PC-3 (cell line): ENCODE measurements around the gene MGAT5. TPM values are rescaled to one million over a fixed set of nuclear protein-coding genes. Genes with fewer than 3 reads are reported as not detected.

Experiments
- ATAC-seq: fragments of 200-7000 bp; cut with Tn5 transposase; 2 replicates; pipeline ENCODE4 v1.9.1; 2020; ENCODE audit warnings: mild to moderate bottlenecking, moderate library complexity
- BruUV-seq: library from RNA; stranded (reverse); fragments of 400-500 nt; replicated peaks from 2 replicates; lab custom pipeline; 2021; lab: Mats Ljungman, UMichigan
- CTCF ChIA-PET: fragments of 300-600 bp; sonication (Branson Sonifier 250); formaldehyde crosslinking; loops from one replicate; lab custom pipeline; 2022; ENCODE audit warnings: antibody characterized with exemption; lab: Charles Lee
- POLR2A ChIA-PET: fragments of 300-600 bp; sonication (Branson Sonifier 250); formaldehyde crosslinking; loops from one replicate; lab custom pipeline; 2022; ENCODE audit warnings: antibody characterized with exemption; ENCODE audit not compliant: unreplicated experiment; lab: Charles Lee
- DNase-seq: peaks from one replicate; pipeline ENCODE4 v3.0.0-alpha.2; 2015
- H2AFZ ChIP-seq: fragments of 300-600 bp; sonication (generic); 2 replicates; pipeline ENCODE4 v1.6.0; 2016; ENCODE audit warnings: antibody characterized with exemption, low read length
- H3F3A ChIP-seq: fragments of 300-600 bp; sonication (generic); one replicate; pipeline ENCODE4 v1.6.0; 2017; ENCODE audit warnings: antibody characterized with exemption, low read length, control low read depth, mild to moderate bottlenecking; ENCODE audit not compliant: unreplicated experiment
- H3K27ac ChIP-seq: fragments of 300-600 bp; sonication (generic); 2 replicates; pipeline ENCODE4 v1.5.1; 2016; ENCODE audit warnings: mild to moderate bottlenecking, low read length
- H3K27me3 ChIP-seq: fragments of 300-600 bp; sonication (generic); 2 replicates; pipeline ENCODE4 v1.6.1; 2016; ENCODE audit warnings: low read length, mixed read lengths
- H3K36me3 ChIP-seq: fragments of 300-600 bp; sonication (generic); 2 replicates; pipeline ENCODE4 v1.6.1; 2016; ENCODE audit warnings: low read depth, mixed run types, low read length, mixed read lengths
- H3K4me1 ChIP-seq: fragments of 300-600 bp; sonication (generic); 2 replicates; pipeline ENCODE4 v1.5.1; 2016; ENCODE audit warnings: low read length; ENCODE audit not compliant: insufficient read depth
- H3K4me2 ChIP-seq: fragments of 300-600 bp; sonication (generic); 2 replicates; pipeline ENCODE4 v1.6.0; 2016; ENCODE audit warnings: low read length
- H3K4me3 ChIP-seq: fragments of 300-600 bp; sonication (generic); 2 replicates; pipeline ENCODE4 v1.5.1; 2016; ENCODE audit warnings: mild to moderate bottlenecking, low read length, mixed read lengths
- H3K79me2 ChIP-seq: fragments of 300-600 bp; sonication (generic); 2 replicates; pipeline ENCODE4 v1.6.1; 2017; ENCODE audit warnings: low read length, mixed read lengths
- H3K9ac ChIP-seq: fragments of 300-600 bp; sonication (generic); 2 replicates; pipeline ENCODE4 v1.6.0; 2016; ENCODE audit warnings: mild to moderate bottlenecking, low read length
- H3K9me2 ChIP-seq: fragments of 300-600 bp; sonication (generic); replicated peaks from 2 replicates; pipeline ENCODE4 v1.6.1; 2016; ENCODE audit warnings: mixed run types, low read length, mixed read lengths
- H3K9me3 ChIP-seq: fragments of 300-600 bp; sonication (generic); 2 replicates; pipeline ENCODE4 v1.6.1; 2016; ENCODE audit warnings: low read length, mixed read lengths
- H4K20me1 ChIP-seq: fragments of 300-600 bp; sonication (generic); 2 replicates; pipeline ENCODE4 v1.6.1; 2016; ENCODE audit warnings: low read length, mixed read lengths
- EZH2 ChIP-seq: fragments of 300-600 bp; sonication (generic); IDR thresholded peaks from one replicate; pipeline ENCODE4 v1.6.1; 2017; ENCODE audit warnings: antibody characterized with exemption, mild to moderate bottlenecking, low read length; ENCODE audit not compliant: unreplicated experiment
- EZH2phosphoT487 ChIP-seq: fragments of 300-600 bp; sonication (generic); IDR thresholded peaks from 2 replicates; pipeline ENCODE4 v1.6.1; 2018; ENCODE audit warnings: mild to moderate bottlenecking, antibody characterized with exemption, low read length, borderline replicate concordance
- intact Hi-C: fragments of 100-400 bp; cut with micrococcal nuclease; formaldehyde crosslinking; loops from 2 replicates; pipeline ENCODE4 v1.9.0; 2023
- total RNA-seq: library from RNA; depleted of rRNA; stranded (reverse); fragments of >200 nt; gene quantifications from 2 replicates; pipeline ENCODE4 v1.2.3, GENCODE V29; 2014
- TF ChIP-seq, protein P1 (sequence below): fragments of 300-600 bp; sonication (generic); conservative IDR thresholded peaks from 2 replicates; pipeline ENCODE4 v1.5.1; 2017; ENCODE audit warnings: antibody characterized with exemption, low read depth, mild to moderate bottlenecking, low read length

MGAT5 gene
- total RNA-seq, 1 experiment from 2014 or later, result 33.8 TPM

DNA sequence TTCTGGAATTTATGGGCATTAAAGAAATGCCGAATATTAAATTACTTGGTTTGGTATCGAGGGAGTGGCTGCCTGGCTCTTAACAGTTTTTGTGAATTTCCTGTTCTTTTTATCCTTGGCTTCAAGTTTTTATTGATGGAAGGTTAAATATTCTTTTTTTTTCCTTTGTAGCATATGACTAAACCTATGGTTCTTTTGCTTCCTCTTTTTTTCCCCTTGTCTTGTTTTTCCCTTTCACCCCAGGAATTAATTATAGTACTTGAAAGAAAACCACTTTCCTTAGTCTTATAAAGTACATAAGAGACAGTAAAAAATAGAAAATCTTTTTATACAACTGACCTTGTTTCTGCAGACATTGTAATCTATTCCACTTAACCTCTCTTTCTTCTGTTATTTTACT is 42.4 kb downstream of the MGAT5 start:
- POLR2A ChIA-PET, result no interaction called here
- Histone ChIP-seq H3K9me3 (no peaks in the 10 kb centered on the region), H3K27me3 (no peaks in the 10 kb centered on the region), H3K27ac (no peak overlapping the region), H4K20me1 (no peaks in the 10 kb centered on the region), H3K4me1 (0 out of 2 replicates have a peak, but pooled peaks cover 9% of the 10 kb centered on the region), H3K9me2 (no peaks in the 10 kb centered on the region), H3K4me2 (no peak overlapping the region), H3K79me2 (0 out of 2 replicates have a peak, but pooled peaks cover 2% of the 10 kb centered on the region), H3K4me3 (no peak overlapping the region), H3K9ac (no peak overlapping the region), H3K36me3 (no peaks in the 10 kb centered on the region), H2AFZ (no peak overlapping the region), H3F3A (no peaks in the 10 kb centered on the region)
- TF ChIP-seq EZH2 (no peak), EZH2phosphoT487 (no peak)
- TF ChIP-seq, protein P1, sequence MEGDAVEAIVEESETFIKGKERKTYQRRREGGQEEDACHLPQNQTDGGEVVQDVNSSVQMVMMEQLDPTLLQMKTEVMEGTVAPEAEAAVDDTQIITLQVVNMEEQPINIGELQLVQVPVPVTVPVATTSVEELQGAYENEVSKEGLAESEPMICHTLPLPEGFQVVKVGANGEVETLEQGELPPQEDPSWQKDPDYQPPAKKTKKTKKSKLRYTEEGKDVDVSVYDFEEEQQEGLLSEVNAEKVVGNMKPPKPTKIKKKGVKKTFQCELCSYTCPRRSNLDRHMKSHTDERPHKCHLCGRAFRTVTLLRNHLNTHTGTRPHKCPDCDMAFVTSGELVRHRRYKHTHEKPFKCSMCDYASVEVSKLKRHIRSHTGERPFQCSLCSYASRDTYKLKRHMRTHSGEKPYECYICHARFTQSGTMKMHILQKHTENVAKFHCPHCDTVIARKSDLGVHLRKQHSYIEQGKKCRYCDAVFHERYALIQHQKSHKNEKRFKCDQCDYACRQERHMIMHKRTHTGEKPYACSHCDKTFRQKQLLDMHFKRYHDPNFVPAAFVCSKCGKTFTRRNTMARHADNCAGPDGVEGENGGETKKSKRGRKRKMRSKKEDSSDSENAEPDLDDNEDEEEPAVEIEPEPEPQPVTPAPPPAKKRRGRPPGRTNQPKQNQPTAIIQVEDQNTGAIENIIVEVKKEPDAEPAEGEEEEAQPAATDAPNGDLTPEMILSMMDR, result no peak
- DNase-seq (no peak), ATAC-seq (peak; percentile 27)
- CTCF ChIA-PET, result no interaction called here
- intact Hi-C loops, result no loop called here
- BruUV-seq, result no TSS peak

DNA sequence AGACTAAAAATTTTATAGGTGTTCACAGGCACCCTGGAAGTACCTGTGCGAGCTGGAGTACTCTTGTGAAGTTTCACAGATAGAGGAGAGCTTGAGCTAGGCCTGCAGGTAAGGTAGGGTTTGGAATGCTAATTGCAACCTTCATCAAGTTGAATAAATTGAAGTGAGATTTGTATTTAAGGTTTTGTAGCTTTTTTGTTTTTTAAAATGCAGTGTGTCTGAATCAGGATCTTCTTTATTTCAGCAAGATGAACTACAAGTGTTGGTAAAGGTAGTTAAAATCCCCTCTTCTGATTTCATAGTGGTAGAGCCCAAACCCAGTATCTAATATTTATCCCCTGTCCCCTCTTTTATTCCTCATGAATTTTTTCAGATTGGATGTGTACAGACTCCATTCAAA is 45.5 kb downstream of the MGAT5 start:
- POLR2A ChIA-PET, result no interaction called here
- BruUV-seq, result no TSS peak
- Histone ChIP-seq H3K27ac (no peak overlapping the region), H3K4me1 (0 out of 2 replicates have a peak, but pooled peaks cover 9% of the 10 kb centered on the region), H4K20me1 (no peaks in the 10 kb centered on the region), H3K36me3 (no peaks in the 10 kb centered on the region), H2AFZ (no peak overlapping the region), H3K9ac (no peak overlapping the region), H3K4me3 (no peak overlapping the region), H3K9me2 (no peaks in the 10 kb centered on the region), H3K4me2 (no peak overlapping the region), H3F3A (no peaks in the 10 kb centered on the region), H3K9me3 (no peaks in the 10 kb centered on the region), H3K27me3 (no peaks in the 10 kb centered on the region), H3K79me2 (no peaks in the 10 kb centered on the region)
- intact Hi-C loops, result no loop called here
- TF ChIP-seq EZH2 (no peak), EZH2phosphoT487 (no peak)
- TF ChIP-seq, protein P1, result no peak
- ATAC-seq (no peak), DNase-seq (no peak)
- CTCF ChIA-PET, result no interaction called here

DNA sequence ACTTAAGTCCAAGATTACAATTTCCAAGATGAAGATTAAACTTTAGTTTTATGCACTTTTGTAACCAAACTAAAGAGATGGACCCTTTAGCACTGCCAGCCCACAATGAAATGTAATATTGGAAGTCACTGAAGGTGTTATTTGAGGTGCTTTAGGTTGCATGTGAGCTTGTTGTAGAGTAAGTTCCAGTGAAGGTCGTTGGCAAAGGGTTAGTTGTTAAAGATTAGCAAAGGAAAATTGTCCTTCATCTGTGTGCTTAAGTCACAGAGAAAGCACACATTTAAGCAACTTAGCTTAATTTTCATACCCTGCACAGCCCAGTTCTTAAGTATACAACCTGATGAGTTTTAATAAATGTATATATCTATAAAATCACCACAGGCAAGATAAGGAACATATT is 46.7 kb downstream of the MGAT5 start:
- POLR2A ChIA-PET, result no interaction called here
- TF ChIP-seq EZH2phosphoT487 (no peak), EZH2 (no peak)
- TF ChIP-seq, protein P1, result no peak
- no peak overlapping the region for H3K9ac ChIP-seq
- no peaks in the 10 kb centered on the region for H3K9me2 ChIP-seq
- H3K79me2 ChIP-seq, result no peaks in the 10 kb centered on the region
- H3K36me3 ChIP-seq, result no peaks in the 10 kb centered on the region
- intact Hi-C loops, result loop anchor here (5.0 kb wide), 1 partner anchor 57 kb away; no protein-coding TSS in a partner anchor
- H3K4me3 ChIP-seq, result no peak overlapping the region
- H4K20me1 ChIP-seq, result no peaks in the 10 kb centered on the region
- no peak overlapping the region for H3K4me2 ChIP-seq
- no peak overlapping the region for H2AFZ ChIP-seq
- H3K27ac ChIP-seq, result no peak overlapping the region
- ATAC-seq (no peak), DNase-seq (no peak)
- no peaks in the 10 kb centered on the region for H3K27me3 ChIP-seq
- no peaks in the 10 kb centered on the region for H3F3A ChIP-seq
- CTCF ChIA-PET, result no interaction called here
- no peaks in the 10 kb centered on the region for H3K9me3 ChIP-seq
- H3K4me1 ChIP-seq, result 0 out of 2 replicates have a peak, but pooled peaks cover 9% of the 10 kb centered on the region
- no TSS peak for BruUV-seq
